Stimulated activated CD4-positive, alpha-beta T cell treated with anti-CD3 and anti-CD28 coated beads, Interleukin-2, amount 100 ng/mL, for 24 hours (primary cell): ENCODE data around the gene SP6.

Experiments
- DNase-seq, 2 donors: peaks; one replicate each; pipeline ENCODE4 v3.0.0-alpha.2; 2020

SP6 gene

DNA sequence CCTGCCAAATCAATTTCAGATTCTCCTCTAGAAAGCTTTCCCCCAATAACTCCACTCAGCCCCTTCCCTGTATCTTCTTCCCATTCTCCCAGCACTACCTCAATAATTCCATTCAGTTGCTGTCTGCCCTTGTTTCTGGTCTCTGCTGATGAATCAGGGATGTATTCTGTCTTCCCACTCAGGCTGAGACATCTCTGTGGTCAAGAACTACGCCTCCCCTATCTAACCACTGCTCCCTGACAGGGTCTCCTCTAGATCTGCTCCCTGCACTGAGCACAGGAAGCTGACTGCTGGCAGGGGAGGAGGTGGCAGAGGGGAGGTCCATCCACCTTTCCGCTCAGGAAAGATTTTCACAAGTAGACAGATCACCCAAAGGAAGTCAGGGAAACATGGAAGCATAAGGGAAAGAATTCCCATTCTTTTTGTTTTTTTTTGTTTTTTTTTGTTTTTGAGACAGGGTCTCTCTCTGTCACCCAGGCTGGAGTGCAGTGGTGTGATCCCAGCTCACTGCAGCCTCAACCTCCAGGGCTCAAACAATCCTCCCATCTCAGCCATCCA is 28.1 kb upstream of the SP6 start:
- DNase-seq = no peak

GRCh38 chr17:47878203-47879027 is 27.5 kb upstream of the SP6 start:
- no peak for DNase-seq

- no peak for DNase-seq
Observed at GRCh38 chr17:47877368-47878034, 26.5 kb upstream of the SP6 start.

DNA sequence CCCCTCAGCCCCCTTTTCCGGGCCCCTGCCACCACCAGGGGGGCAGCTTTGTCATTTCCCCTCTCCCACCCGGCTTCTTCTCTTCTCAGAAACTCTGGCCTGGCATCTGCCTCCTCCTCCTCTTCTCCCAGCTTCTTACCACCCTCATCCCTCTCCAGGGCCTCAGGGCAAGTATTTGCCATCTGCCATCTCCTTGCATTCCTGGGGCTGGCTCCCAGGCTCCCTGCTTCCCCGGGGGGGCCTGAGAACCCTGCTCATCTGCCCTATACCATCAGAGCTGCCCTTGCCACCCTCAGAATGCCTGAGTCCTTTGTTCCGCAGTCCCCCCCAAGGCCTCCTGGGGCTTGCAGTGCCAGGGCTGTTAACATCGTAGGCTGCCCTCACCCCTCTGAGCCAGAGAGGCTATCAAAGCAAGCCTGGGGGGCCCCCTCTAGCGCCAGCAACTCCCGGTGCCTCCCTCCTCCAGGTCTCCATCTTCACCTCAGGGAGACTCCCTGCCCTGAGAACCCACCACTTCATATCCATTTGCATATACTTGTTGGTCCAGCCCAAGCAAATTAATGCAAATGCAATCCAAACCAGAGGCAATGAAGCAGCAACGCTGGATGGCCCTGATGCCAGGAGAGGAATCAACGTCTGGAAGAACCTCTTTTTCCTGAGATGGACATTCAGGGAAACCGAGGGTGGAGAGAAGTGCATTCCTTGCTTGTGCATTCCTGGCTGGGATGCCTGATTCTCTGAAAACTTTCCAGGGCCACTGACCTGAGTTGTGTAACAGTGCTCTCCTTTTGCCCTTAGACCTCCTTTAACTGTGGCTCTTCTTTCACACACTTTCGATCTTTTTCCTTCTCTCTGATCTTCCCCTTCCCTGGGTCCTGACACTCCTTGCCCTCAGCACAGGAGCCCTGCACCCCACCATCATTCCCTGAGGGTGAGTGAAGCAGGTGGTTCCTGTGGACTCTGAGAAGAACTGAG is 24.3 kb upstream of the SP6 start:
- no peak for DNase-seq

- no peak for DNase-seq
Observed at GRCh38 chr17:47873200-47874090, 22.5 kb upstream of the SP6 start.

DNA sequence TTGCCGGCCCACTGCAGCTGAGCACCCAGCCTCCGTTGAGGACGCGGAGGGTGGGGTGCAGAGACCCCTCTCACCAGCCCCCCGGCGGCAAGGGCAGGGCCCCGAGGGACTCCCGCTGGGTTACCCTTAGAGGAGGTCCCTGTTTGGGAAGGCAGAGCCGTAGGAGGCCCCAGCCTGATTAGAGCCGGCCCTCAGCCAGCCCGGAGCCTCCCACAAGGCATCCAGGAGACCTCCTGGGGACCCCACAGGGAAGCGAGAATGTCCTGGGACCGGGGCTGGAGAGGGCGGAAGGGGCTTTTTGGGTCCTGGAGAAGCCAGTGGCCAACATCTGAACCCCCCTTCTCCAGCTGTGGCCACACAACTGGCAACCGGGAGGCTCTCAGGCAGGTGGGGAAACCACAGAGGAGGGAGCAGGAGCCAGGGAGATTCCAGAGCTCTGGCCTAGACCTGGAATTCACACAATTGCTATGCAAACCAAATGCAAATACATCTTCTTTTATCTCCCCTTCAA is 21.7 kb upstream of the SP6 start:
- DNase-seq = no peak

DNA sequence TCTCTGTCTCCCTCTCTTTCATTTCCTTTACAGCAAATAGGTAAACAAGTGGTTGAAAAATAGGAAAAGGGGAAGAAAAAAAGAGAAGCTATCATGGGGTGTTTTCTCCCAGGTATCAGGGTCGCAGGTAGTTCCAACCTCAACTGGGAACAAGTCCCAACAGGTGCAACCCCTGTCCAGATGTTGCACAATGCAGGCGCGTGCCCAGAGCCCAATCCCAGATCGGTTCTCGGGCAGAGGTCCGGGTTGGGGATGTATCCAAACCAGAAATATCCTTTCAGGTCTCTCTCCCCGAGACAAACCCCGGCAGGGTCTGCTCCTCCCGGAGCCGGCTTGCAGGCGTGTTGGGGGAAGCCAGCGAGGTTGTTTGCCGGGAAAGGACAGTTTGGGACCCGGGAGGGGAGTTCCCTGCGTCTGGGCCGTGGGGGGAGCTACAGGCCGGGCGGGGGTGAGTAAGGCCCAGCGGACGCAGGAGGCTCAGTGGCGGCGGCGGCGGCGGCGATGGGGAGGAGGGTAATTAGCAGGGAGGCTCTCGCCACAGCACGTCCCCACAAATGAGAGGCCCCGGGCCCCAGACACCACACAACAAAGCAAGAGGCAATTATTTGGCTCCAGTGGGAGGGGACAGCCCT is 21.2 kb upstream of the SP6 start:
- DNase-seq = no peak

DNA sequence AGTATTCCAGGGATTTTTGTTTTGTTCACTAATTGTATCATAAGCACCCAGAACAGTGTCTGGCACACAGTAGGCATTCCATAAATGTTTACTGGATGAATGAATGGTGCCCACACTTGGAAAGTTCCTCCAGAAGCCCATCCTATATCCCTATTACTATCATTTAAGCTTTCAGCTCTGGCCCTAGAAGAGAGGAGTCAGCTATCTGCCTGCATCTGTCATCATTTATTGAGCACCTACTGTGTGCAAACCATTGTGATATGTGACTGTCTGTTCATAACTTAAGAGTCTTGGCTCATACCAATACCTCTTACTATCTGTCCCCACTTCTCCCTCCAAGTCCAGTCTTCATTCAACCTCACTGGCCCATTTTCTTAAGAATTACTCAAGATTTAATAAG is 20.1 kb upstream of the SP6 start:
- DNase-seq = no peak

GRCh38 chr17:47870056-47870455 is 19.1 kb upstream of the SP6 start:
- no peak for DNase-seq

GRCh38 chr17:47869114-47869513 is 18.2 kb upstream of the SP6 start:
- DNase-seq = no peak

GRCh38 chr17:47867813-47868533 is 17.0 kb upstream of the SP6 start:
- no peak for DNase-seq

- no peak for DNase-seq
Observed at GRCh38 chr17:47866941-47867340, 16.0 kb upstream of the SP6 start.

GRCh38 chr17:47864791-47865216 is 13.8 kb upstream of the SP6 start:
- DNase-seq = no peak

GRCh38 chr17:47862621-47863440 is 11.9 kb upstream of the SP6 start:
- DNase-seq = no peak

- DNase-seq = no peak
Observed at GRCh38 chr17:47860386-47860785, 9.4 kb upstream of the SP6 start.

DNA sequence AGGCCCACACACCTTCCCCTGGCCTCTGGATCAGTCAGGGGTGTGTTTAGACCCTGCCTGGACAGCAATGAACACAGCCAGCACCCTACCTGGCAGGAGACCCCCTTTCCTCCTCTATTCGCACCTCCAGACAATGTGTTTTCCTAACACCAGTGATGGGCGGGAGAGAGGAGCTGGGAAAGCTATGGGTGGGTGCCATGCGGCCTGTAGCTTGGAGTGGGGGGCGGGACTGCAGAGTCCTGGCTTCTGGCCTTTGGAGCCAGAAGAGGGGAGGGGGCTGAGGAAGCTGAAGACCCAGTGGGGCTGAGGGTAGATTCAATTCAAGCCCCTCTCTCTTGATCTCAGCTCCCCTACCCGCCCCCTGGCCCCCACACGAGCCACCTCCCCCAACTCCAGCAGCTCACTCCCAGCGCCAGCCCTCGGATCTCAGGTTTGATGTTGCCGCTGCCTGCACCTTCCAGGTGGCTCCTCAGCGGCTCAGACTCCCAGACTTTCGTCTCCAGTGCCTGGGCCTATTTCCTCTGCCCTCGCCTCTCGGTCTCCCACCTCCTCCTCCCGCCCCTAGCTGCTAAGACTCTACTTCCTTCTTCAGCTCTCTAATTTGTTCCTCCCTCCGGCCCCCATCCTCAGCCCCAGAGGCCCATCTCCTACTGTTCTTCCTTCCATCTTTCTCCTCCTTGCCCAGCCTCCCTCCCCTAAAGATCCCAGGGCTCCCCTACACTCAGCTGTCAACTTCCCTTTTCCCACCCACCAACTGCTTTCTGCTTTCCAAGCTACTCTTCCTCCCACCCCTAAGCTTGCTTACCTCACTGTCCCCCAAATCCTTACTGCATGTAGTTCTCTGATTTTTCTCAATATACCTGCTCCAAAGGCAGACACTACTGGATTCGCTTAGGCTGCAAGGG is 6.8 kb upstream of the SP6 start:
- DNase-seq = no peak

- DNase-seq = no peak
Observed at GRCh38 chr17:47856830-47857229, 5.9 kb upstream of the SP6 start.

- DNase-seq = no peak
Observed at GRCh38 chr17:47855737-47856136, 4.8 kb upstream of the SP6 start.
